SKM-1 (cell line): ENCODE data around the gene GJA3.

ENCODE experiments used
- DNase-seq: peaks from one replicate; lab custom pipeline; 2025; ENCODE audit not compliant: unreplicated experiment; lab: John Stamatoyannopoulos, UW

Gene GJA3

GRCh38 chr13:20129076-20129475, 31.8 kb downstream of the GJA3 start:
- DNase-seq: no peak

GRCh38 chr13:20128459-20128931, 32.4 kb downstream of the GJA3 start:
- no peak for DNase-seq

GRCh38 chr13:20127562-20128458, 33.0 kb downstream of the GJA3 start:
- DNase-seq: peak; percentile 25

- DNase-seq: no peak
Measured at GRCh38 chr13:20127262-20127561, 33.6 kb downstream of the GJA3 start.

GRCh38 chr13:20126541-20127261, 34.2 kb downstream of the GJA3 start:
- DNase-seq: peak; percentile 79

GRCh38 chr13:20125783-20126165, 35.1 kb downstream of the GJA3 start:
- no peak for DNase-seq

GRCh38 chr13:20125129-20125782, 35.6 kb downstream of the GJA3 start:
- no peak for DNase-seq

- no peak for DNase-seq
Measured at GRCh38 chr13:20124303-20124702, 36.5 kb downstream of the GJA3 start.

GRCh38 chr13:20121159-20121525, 39.7 kb downstream of the GJA3 start:
- no peak for DNase-seq

- DNase-seq: no peak
Measured at GRCh38 chr13:20119960-20120359, 40.9 kb downstream of the GJA3 start.

- DNase-seq: no peak
Measured at GRCh38 chr13:20118268-20119140, 42.3 kb downstream of the GJA3 start.

- no peak for DNase-seq
Measured at GRCh38 chr13:20116213-20116612, 44.6 kb downstream of the GJA3 start.

- no peak for DNase-seq
Measured at GRCh38 chr13:20114066-20114610, 46.7 kb downstream of the GJA3 start.

- DNase-seq: no peak
Measured at GRCh38 chr13:20109037-20109436, 51.8 kb downstream of the GJA3 start.

- no peak for DNase-seq
Measured at GRCh38 chr13:20106742-20107141, 54.1 kb downstream of the GJA3 start.

- DNase-seq: no peak
Measured at GRCh38 chr13:20105161-20105689, 55.6 kb downstream of the GJA3 start.

- DNase-seq: no peak
Measured at GRCh38 chr13:20102525-20103180, 58.2 kb downstream of the GJA3 start.

- DNase-seq: no peak
Measured at GRCh38 chr13:20101467-20102316, 59.2 kb downstream of the GJA3 start.

GRCh38 chr13:20099319-20099718, 61.5 kb downstream of the GJA3 start:
- no peak for DNase-seq
